ENCODE results near the gene MAD2L1.
A peak's percentile ranks its signal among the peaks of the same experiment; 100 is the strongest.

DNA sequence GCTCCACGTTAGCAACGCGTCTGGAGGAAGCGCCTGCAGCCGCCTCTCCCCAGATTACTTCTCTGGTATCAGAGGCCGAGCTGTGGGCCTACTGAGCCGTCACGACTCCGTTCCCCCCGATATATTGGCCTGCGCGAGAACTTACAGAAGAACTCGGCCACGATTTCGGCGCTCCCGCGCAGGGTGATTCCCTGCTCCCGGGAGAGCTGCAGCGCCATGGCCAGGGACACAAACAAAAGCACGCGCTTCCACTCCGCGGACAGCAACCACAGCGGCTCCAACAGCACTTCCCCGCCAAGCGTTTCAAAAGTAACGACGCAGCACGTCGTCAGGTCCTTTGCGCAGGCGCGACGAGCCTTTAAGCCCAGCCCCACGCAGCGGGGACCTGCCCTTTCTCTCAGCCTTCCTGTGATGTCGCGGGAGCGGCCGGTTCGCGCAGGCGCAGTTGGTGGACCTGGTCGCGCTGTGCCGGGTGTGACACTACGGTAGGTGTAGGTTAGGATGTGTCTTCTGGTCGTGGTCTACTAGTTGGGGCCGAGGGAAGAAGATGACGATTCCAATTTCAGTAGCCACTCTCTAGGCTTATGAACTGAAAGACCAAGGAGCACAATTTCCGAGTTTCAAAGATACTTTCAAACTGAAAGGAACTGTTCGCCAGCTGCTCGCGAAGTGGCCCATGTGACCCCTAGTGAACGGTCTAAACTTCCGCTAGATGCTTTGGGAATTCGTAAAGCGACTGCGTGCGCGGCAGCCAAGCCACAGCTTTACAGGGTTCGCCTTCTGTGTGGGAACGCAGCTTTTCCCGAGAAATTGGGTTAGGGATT is at the start of gene MAD2L1:
- TF ChIP-seq FOS (IDR thresholded peaks at IDR 0.05; ENCODE audit: low read depth, low read length) (no peak), POLR2A (IDR thresholded peaks at IDR 0.05; ENCODE audit: low read depth, low read length) (peak; percentile 91), RFX5 (IDR thresholded peaks at IDR 0.05; ENCODE audit: low read depth, low read length) (no peak), CEBPB (IDR thresholded peaks at IDR 0.05; ENCODE audit: low read depth, low read length) (no peak), BHLHE40 (IDR thresholded peaks at IDR 0.05; ENCODE audit: low read depth, low read length) (no peak), SMC3 (IDR thresholded peaks at IDR 0.05; ENCODE audit: low read depth, low read length) (no peak), RAD21 (IDR thresholded peaks at IDR 0.05; ENCODE audit: low read length) (no peak), RCOR1 (IDR thresholded peaks at IDR 0.05; ENCODE audit: insufficient replicate concordance, low read length) (no peak), MXI1 (IDR thresholded peaks at IDR 0.05; ENCODE audit: borderline replicate concordance, low read depth, low read length) (peak; percentile 100)
- TF ChIP-seq, protein P1, sequence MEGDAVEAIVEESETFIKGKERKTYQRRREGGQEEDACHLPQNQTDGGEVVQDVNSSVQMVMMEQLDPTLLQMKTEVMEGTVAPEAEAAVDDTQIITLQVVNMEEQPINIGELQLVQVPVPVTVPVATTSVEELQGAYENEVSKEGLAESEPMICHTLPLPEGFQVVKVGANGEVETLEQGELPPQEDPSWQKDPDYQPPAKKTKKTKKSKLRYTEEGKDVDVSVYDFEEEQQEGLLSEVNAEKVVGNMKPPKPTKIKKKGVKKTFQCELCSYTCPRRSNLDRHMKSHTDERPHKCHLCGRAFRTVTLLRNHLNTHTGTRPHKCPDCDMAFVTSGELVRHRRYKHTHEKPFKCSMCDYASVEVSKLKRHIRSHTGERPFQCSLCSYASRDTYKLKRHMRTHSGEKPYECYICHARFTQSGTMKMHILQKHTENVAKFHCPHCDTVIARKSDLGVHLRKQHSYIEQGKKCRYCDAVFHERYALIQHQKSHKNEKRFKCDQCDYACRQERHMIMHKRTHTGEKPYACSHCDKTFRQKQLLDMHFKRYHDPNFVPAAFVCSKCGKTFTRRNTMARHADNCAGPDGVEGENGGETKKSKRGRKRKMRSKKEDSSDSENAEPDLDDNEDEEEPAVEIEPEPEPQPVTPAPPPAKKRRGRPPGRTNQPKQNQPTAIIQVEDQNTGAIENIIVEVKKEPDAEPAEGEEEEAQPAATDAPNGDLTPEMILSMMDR (conservative IDR thresholded peaks at IDR 0.05; ENCODE audit: low read depth, low read length) = no peak
- TF ChIP-seq, protein P2, sequence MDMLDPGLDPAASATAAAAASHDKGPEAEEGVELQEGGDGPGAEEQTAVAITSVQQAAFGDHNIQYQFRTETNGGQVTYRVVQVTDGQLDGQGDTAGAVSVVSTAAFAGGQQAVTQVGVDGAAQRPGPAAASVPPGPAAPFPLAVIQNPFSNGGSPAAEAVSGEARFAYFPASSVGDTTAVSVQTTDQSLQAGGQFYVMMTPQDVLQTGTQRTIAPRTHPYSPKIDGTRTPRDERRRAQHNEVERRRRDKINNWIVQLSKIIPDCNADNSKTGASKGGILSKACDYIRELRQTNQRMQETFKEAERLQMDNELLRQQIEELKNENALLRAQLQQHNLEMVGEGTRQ (IDR thresholded peaks at IDR 0.05; ENCODE audit: low read depth, low read length) = peak; percentile 91

Data from IMR-90 (cell line).